Skeletal muscle tissue (tissue), 4 donors: Measurements from ENCODE around the gene HECTD4. TPM values are rescaled to one million over a fixed set of nuclear protein-coding genes. Genes with fewer than 3 reads are reported as not detected.
A peak's percentile ranks its signal among the peaks of the same experiment; 100 is the strongest.

Experiments used
- H3K27ac ChIP-seq: one replicate; pipeline ENCODE4 v1.7.0; 2013; ENCODE audit warnings: mild to moderate bottlenecking, low read depth, low read length, inconsistent platforms
- H3K27me3 ChIP-seq, 3 donors: one replicate each; pipeline ENCODE4 v1.7.0; 2013; ENCODE audit warnings: low read length in 3 of 3; ENCODE audit not compliant: control insufficient read depth in 3 of 3, insufficient read depth in 3 of 3
- H3K36me3 ChIP-seq, 3 donors: one replicate each; pipeline ENCODE4 v1.7.0; 2013; ENCODE audit warnings: low read length in 3 of 3; ENCODE audit not compliant: control insufficient read depth in 3 of 3, insufficient read depth in 3 of 3
- H3K4me1 ChIP-seq, 3 donors: one replicate each; pipeline ENCODE4 v1.7.0; 2013; ENCODE audit warnings: low read length in 3 of 3, mild to moderate bottlenecking in 3 of 3; ENCODE audit not compliant: control insufficient read depth in 3 of 3, insufficient read depth in 3 of 3
- H3K4me3 ChIP-seq, 3 donors: one replicate each; pipeline ENCODE4 v1.7.0; 2013; ENCODE audit warnings: low read length in 3 of 3
- H3K9ac ChIP-seq, 3 donors: one replicate each; pipeline ENCODE4 v1.7.0; 2013; ENCODE audit warnings: low read length in 3 of 3, mild to moderate bottlenecking in 3 of 3, moderate library complexity in 2 of 3, low read depth in 1 of 3
- H3K9me3 ChIP-seq, 3 donors: one replicate each; pipeline ENCODE4 v1.7.0; 2013; ENCODE audit warnings: low read length in 3 of 3; ENCODE audit not compliant: control insufficient read depth in 3 of 3
- total RNA-seq: library from RNA; depleted of rRNA; stranded (reverse); fragments of >200 nt; gene quantifications from one replicate; pipeline ENCODE4 v1.2.3, GENCODE V29; 2014
- donor health status: Osteomylitis.

HECTD4 gene
- total RNA-seq, 1 donor from 2014 or later, result 63.7 TPM

DNA sequence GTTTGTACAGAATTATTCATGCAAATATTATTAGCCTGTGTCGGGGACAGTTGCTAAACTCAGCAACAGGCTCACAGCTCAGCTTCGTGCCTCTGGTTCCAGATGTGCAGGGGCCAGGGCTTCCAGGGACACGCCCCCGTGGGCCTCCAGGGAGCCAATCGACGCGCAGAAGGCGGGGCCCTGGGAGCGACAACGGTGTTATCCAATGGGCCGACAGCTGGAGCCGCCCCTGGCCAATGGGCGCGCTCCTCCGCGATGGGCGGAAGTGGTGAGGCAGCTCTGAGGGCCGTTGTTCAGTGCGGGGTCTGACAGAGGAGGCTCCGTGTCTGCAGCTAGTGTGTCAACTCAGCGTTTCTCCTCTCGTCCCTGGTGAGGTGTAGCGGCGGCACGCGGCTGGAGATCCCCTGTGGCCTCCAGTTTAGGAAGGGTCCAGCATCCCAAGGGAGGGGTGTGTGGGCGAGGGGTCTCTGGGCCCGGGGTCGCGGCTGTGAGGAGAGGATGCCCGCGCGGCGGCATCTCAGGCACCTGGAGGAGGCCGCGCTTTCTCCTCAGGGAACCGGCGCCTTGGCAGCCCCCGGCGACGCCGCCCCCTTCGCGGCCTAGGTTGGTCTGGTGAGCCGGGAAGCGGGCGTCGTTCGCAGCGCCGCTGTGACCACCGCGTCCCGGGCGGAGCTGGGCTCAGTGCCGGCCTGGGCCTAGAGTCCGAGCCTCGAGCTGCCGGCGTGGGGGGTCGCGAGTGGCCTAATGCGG lies 256.8 kb downstream of the HECTD4 start, which contains the start of gene TRAFD1:
Gene TRAFD1 (plus strand): TSS at position 311 of the 750 bp plus-strand sequence. CDS start 4,963 bp downstream, outside the sequence.
- Histone ChIP-seq H3K4me3 (peak within 1 kb of the TSS; percentile 95 to 98 (median 96)), H3K27me3 (no peaks in the 10 kb centered on the region), H3K4me1 (peaks cover 19 to 35% (median 28%) of the 10 kb centered on the region in 3 donors), H3K27ac (peak within 1 kb of the TSS; percentile 94), H3K36me3 (peaks cover 0 to 2% (median under 1%) of the 10 kb centered on the region in 3 donors), H3K9ac (peak within 1 kb of the TSS; percentile 93 to 98 (median 97)), H3K9me3 (no peaks in the 10 kb centered on the region)

DNA sequence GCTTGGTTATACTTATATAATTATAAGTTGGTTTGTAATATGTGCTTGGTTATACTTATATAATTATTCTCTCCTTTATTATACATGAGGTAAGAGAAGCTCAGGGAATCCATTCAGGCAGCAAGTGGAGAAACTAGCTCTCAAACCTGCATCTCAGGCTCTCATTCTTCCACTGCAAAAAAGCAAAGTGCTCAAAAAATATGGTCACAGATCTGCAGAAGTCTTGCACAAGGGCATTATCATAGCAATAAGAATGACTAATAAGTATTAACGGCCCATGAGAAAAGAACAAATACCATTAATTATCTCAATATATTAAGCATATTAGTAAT lies 257.3 kb downstream of the HECTD4 start:
- peak overlapping the region; percentile 40 to 98 (median 96) for H3K4me3 ChIP-seq
- no peaks in the 10 kb centered on the region for H3K9me3 ChIP-seq
- H3K9ac ChIP-seq, result peak overlapping the region in 1 of 3 donors; percentile 47
- no peaks in the 10 kb centered on the region for H3K27me3 ChIP-seq
- H3K4me1 ChIP-seq, result peaks cover 19 to 35% (median 28%) of the 10 kb centered on the region in 3 donors
- H3K36me3 ChIP-seq, result peaks cover 0 to 2% (median 0%) of the 10 kb centered on the region in 3 donors
- H3K27ac ChIP-seq, result no peak overlapping the region

DNA sequence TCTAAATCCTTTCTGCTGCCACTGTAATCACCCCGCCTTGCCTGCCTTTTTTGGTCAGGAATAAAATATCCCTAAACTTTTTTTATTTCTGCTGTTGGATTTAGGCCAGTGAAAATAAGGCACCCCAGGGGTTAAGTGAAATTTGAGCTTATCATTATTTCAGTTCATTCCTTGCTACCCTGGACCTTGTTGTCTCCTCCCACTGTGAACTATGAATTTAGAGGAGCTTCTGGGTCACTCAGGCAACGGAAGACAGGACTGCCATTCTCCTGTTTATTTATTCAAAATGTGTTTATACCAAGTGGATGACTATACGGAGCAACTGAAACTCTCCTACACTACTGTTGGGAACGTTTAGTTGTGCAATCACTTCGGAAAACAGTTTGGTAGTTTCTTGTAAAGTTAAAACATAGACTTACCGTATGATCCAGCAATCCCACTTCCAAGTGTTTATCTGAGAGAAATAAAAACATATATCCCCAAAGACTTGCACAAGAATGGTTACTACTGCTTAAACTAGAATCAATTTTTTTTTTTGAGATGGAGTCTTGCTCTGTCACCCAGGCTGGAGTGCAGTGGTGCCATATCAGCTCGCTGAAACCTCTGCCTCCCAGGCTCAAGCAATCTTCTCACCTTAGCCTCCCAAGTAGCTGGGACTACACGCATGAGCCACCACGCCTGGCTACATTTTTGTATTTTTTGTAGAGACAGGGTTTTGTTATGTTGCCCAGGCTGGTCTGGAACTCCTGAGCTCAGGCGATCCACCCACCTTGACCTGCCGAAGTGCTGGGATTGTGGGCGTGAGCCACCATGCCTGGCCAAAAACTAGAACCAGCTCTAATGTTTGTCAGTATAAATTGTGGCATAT lies 259.2 kb downstream of the HECTD4 start:
- Histone ChIP-seq H3K4me1 (peaks cover 18 to 32% (median 28%) of the 10 kb centered on the region in 3 donors), H3K27me3 (no peaks in the 10 kb centered on the region), H3K36me3 (peaks cover 0 to 2% (median 0%) of the 10 kb centered on the region in 3 donors), H3K9me3 (no peaks in the 10 kb centered on the region), H3K9ac (no peak overlapping the region), H3K4me3 (no peak overlapping the region), H3K27ac (peak overlapping the region; percentile 73)

DNA sequence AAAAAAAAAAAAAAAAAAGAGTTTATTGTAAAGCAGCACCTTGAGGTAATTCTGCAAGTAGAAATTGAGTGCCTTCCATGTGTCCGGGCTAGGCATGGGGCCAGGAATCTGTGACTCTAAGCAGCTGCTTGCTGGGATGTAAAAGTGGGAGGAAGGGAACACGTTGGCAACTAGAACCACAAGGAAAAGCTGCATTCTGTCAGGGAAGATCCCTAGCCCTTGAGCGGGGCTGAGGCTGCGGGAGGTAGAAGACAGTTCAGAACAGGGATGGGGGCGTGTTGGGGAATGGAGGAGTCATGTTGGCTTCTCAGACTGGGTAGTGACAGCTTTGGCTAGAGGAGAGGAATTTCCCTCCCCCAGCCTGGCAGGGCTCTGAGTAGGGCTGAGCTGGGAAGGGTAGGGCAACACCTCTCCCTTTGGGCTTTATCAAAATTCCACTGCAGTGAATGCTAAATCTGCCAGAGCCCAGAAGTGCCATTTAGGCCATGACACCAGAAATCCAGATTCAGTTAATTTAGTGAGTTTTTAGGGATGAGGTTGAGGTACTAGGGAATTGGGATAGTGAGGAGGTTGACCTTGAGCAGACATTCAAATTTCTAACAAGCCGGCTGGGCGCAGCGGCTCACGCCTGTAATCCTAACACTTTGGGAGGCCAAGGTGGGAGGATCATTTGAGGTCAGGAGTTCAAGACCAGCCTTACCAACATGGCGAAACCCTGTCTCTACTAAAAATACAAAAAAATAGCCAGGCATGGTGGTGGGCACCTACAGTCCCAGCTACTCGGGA lies 260.3 kb downstream of the HECTD4 start:
- Histone ChIP-seq H3K4me3 (peak overlapping the region; percentile 51 to 64 (median 64)), H3K27me3 (no peaks in the 10 kb centered on the region), H3K27ac (peak overlapping the region; percentile 73), H3K4me1 (peaks cover 18 to 28% (median 28%) of the 10 kb centered on the region in 3 donors), H3K9me3 (no peaks in the 10 kb centered on the region), H3K36me3 (peaks cover 0 to 2% (median 0%) of the 10 kb centered on the region in 3 donors), H3K9ac (peak overlapping the region; percentile 57 to 76 (median 69))

DNA sequence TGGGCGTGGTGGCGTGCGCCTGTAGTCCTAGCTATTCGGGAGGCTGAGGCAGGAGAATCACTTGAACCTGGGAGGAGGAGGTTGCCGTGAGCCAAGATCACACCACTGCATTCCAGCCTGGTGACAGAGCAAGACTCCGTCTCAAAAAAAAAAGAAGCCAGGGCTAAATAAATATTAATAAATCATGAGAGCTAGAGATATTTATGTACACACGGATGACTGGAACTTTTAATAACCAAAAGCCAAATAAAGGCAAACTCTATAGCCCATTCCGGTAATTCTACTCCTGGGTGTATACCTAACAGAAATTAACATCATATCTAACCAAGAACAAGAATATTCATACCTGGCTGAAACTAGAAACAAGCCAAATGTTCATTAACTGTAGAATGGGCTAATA lies 264.5 kb downstream of the HECTD4 start:
- Histone ChIP-seq H3K4me3 (no peak overlapping the region), H3K4me1 (peaks cover 10 to 16% (median 11%) of the 10 kb centered on the region in 3 donors), H3K36me3 (no peaks in the 10 kb centered on the region), H3K27me3 (no peaks in the 10 kb centered on the region), H3K27ac (no peak overlapping the region), H3K9ac (no peak overlapping the region), H3K9me3 (no peaks in the 10 kb centered on the region)

DNA sequence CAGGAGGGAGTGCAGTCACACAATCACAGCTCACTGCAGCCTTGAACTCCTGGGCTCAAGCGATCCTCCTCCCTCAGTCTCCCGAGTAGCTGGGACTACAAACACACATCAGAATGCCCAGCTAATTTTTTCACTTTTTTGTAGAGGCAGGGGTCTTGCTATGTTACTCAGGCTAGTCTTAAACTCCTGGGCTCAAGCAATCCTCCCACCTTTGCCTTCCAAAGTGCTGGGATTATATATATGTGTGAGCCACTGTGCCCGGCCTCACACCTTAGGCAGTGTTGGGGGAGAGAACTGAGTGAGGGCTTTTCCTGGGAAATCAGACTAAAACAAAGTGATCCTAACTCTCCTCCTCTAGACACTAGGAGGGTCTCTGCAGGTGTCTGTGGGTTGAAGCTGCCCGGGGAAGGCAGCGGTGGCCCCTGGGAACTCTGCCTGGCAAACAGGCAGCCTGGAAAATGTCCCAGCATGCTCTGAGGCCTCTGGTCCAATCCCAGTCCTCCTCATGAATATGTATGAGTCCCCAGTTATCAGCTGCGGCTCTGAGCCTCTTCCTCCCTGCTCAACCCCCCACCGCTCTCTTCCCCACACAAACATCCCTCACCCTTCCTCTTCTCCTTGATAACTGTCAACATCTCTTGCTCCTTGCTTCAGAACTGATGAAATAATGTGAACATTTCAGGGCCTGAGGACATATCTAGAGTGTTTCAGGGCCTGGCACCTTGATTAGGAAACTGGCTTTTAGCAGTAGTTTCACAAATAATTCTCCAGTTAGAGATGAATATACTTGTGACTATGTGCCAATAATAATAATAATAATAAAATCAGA lies 265.8 kb downstream of the HECTD4 start:
- no peaks in the 10 kb centered on the region for H3K36me3 ChIP-seq
- peaks cover 2 to 8% (median 3%) of the 10 kb centered on the region in 3 donors for H3K4me1 ChIP-seq
- peak overlapping the region; percentile 8 to 50 (median 45) for H3K4me3 ChIP-seq
- no peaks in the 10 kb centered on the region for H3K27me3 ChIP-seq
- peak overlapping the region; percentile 32 for H3K27ac ChIP-seq
- H3K9me3 ChIP-seq, result no peaks in the 10 kb centered on the region
- H3K9ac ChIP-seq, result peak overlapping the region; percentile 29 to 74 (median 63)

DNA sequence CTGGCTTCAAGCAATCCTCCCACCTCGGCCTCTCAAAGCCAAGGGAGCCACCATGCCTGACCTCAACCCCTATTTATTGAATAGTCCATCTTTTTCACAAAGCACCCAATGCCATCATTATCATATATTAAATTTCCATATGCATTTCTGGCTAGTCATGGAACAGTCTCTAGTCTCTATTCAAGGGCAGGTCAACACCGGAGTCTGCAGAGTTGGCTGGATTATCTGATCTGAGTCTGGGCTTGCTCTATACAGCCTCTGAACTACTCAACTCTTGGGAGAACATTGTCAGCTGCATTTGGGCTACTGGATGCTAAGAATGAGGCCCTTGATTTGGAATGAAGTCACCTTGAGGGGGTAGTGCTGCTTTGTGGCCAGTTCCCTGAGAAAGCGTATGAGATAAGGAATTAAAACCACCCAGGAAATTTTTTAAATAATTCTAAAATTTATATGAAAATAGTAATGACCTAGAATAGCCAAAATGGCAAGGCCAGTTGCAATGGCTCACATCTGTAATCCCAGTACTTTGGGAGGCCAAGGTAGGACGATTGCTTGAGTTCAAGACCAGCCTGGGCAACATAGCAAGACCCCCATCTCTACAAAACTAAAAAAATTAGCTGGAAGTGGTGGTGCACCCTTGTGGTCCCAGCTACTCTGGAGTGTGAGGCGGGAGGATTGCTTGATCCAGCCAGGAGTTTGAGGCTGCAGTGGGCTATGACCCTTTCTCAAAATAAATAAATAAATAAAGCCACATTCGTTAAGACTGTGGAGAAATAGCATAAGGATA lies 266.8 kb downstream of the HECTD4 start:
- peaks cover 2 to 8% (median 3%) of the 10 kb centered on the region in 3 donors for H3K4me1 ChIP-seq
- H3K4me3 ChIP-seq, result no peak overlapping the region
- H3K36me3 ChIP-seq, result no peaks in the 10 kb centered on the region
- no peaks in the 10 kb centered on the region for H3K27me3 ChIP-seq
- no peaks in the 10 kb centered on the region for H3K9me3 ChIP-seq
- H3K27ac ChIP-seq, result no peak overlapping the region
- H3K9ac ChIP-seq, result no peak overlapping the region

DNA sequence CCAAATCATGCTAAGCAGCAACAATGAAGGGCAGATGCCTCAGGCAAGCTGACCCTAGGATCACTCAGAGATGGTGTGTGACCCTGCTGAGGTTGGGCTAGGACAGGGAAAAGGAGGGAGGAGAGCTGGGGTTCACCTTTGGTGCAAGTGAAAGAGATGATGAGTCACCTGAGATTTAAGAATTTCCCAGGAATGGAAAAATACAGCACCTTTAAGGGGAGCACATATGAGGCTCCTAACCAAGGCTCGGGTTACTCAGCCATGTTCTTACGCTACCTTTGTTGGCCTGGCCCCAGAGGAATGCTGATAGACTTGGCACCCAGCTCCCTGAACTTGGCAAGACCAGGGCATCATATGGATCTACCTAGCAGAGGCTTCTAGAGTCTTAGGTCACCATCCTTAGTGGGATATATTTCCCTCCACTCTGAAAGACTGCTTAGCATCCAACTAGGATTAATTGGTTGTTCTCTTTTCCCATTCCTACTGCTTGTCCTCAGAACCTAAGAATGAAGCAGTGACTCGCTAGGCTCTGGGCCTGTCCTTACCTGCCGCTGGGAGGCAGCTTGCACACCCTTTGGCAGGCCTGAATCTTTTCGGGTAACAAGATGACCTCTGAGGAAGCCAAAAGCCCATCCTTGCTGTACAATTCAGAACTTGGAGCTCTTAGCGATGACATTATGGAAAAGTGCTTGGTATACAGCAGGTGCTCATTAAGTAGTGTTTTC lies 269.7 kb downstream of the HECTD4 start:
- Histone ChIP-seq H3K9me3 (no peaks in the 10 kb centered on the region), H3K27me3 (no peaks in the 10 kb centered on the region), H3K36me3 (no peaks in the 10 kb centered on the region), H3K4me1 (peaks cover 5 to 16% (median 11%) of the 10 kb centered on the region in 3 donors), H3K4me3 (no peak overlapping the region), H3K27ac (no peak overlapping the region), H3K9ac (no peak overlapping the region)
